ENCODE data around the gene TBC1D2.

DNA sequence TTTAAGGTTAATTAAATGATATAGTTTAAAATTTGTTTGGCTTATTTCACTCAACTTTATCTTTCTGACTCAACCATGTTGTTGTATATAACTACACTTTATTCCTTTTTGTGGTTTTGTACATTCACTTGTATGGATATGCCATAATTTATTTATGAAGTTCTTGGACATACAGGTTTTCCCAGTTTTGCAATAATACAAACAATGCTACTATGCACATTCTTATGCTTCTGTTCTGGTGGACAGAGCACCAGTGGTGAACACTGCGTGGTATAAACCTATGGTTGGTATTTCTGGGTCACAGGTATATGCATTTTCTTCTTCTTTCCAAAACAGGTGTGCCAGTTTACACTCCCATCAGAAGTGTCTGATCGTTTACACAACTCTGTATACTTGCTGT is 100.8 kb downstream of the TBC1D2 start:
- TF ChIP-seq CTCF (IDR thresholded peaks at IDR 0.05) (no peak), POLR2A (IDR thresholded peaks at IDR 0.05) (no peak), EP300 (IDR thresholded peaks at IDR 0.05) (no peak)

Data from gastroesophageal sphincter (tissue), 3 donors.